CD4-positive, alpha-beta T cell treated with Interleukin-4 for 1 hour (primary cell): ENCODE measurements around the gene ZNF862.

Source experiments
- DNase-seq, 2 donors: peaks; one replicate each; pipeline ENCODE4 v3.0.0-alpha.2; 2020 to 2022

ZNF862 gene

GRCh38 chr7:149838224-149838991, at the start of gene ZNF862:
ZNF862 (plus strand) TSS chr7:149838375; CDS start chr7:149838612, 237 bp downstream.
- peak; percentile 97 to 98 for DNase-seq

GRCh38 chr7:149789101-149789500, 49.1 kb upstream of the ZNF862 start:
- no peak for DNase-seq

- DNase-seq = peak; percentile 26
Measured at GRCh38 chr7:149790146-149790548, 48.0 kb upstream of the ZNF862 start.

- DNase-seq = no peak
Measured at GRCh38 chr7:149790754-149791360, 47.3 kb upstream of the ZNF862 start.

- DNase-seq = no peak
Measured at GRCh38 chr7:149791411-149792219, 46.6 kb upstream of the ZNF862 start.

GRCh38 chr7:149792220-149792595, 46.0 kb upstream of the ZNF862 start:
- no peak for DNase-seq

- DNase-seq = no peak
Measured at GRCh38 chr7:149793261-149793660, 44.9 kb upstream of the ZNF862 start.

- DNase-seq = no peak
Measured at GRCh38 chr7:149794661-149795060, 43.5 kb upstream of the ZNF862 start.

GRCh38 chr7:149795126-149795525, 43.0 kb upstream of the ZNF862 start:
- DNase-seq = no peak

- no peak for DNase-seq
Measured at GRCh38 chr7:149796287-149796860, 41.8 kb upstream of the ZNF862 start.

GRCh38 chr7:149797771-149798170, 40.4 kb upstream of the ZNF862 start:
- DNase-seq = no peak

GRCh38 chr7:149799397-149800168, 38.6 kb upstream of the ZNF862 start:
- DNase-seq = peak; percentile 53 to 57

- no peak for DNase-seq
Measured at GRCh38 chr7:149800169-149800555, 38.0 kb upstream of the ZNF862 start.

- DNase-seq = no peak
Measured at GRCh38 chr7:149801002-149801566, 37.1 kb upstream of the ZNF862 start.

- no peak for DNase-seq
Measured at GRCh38 chr7:149801816-149802215, 36.4 kb upstream of the ZNF862 start.

GRCh38 chr7:149802966-149803365, 35.2 kb upstream of the ZNF862 start:
- DNase-seq = no peak

- DNase-seq = no peak
Measured at GRCh38 chr7:149803551-149804074, 34.6 kb upstream of the ZNF862 start.

- DNase-seq = no peak
Measured at GRCh38 chr7:149804106-149804505, 34.1 kb upstream of the ZNF862 start.

- no peak for DNase-seq
Measured at GRCh38 chr7:149806726-149807125, 31.4 kb upstream of the ZNF862 start.

- DNase-seq = no peak
Measured at GRCh38 chr7:149808311-149808710, 29.9 kb upstream of the ZNF862 start.

- no peak for DNase-seq
Measured at GRCh38 chr7:149809215-149809614, 29.0 kb upstream of the ZNF862 start.

GRCh38 chr7:149811221-149811620, 27.0 kb upstream of the ZNF862 start:
- DNase-seq = no peak
